Thymus (tissue), 11 donors: ENCODE results near the gene EXOC3. TPM values are rescaled to one million over a fixed set of nuclear protein-coding genes. Genes with fewer than 3 reads are reported as not detected.
"Not testable (repeated sequence)": the region's sequence is repeated elsewhere in the genome, so short reads cannot be mapped to it uniquely, and the experiment has no call there.

Experiments
- DNase-seq, 9 donors: peaks; one replicate each; pipeline ENCODE4 v3.0.0-alpha.2; 2013; ENCODE audit warnings: low spot score in 9 of 9, low read depth in 6 of 9, missing footprints in 1 of 9
- H3K27ac ChIP-seq, 2 donors: one replicate each; pipeline ENCODE4 v1.5.1; 2013; ENCODE audit warnings: control low read depth in 1 of 2, low read depth in 1 of 2, low read length in 1 of 2, mild to moderate bottlenecking in 1 of 2, moderate library complexity in 1 of 2
- H3K27me3 ChIP-seq, 2 donors: one replicate each; pipeline ENCODE4 v1.5.1; 2013; ENCODE audit warnings: low read length in 1 of 2; ENCODE audit not compliant: control insufficient read depth in 2 of 2, insufficient read depth in 1 of 2
- H3K36me3 ChIP-seq, 2 donors: one replicate each; pipeline ENCODE4 v1.5.1; 2013; ENCODE audit warnings: low read length in 1 of 2, mild to moderate bottlenecking in 1 of 2, moderate library complexity in 1 of 2; ENCODE audit not compliant: control insufficient read depth in 2 of 2, insufficient read depth in 2 of 2
- H3K4me1 ChIP-seq, 2 donors: one replicate each; pipeline ENCODE4 v1.5.1; 2013; ENCODE audit warnings: low read length in 2 of 2; ENCODE audit not compliant: control insufficient read depth in 2 of 2, insufficient read depth in 2 of 2
- H3K4me3 ChIP-seq, 2 donors: one replicate each; pipeline ENCODE4 v1.5.1; 2013; ENCODE audit warnings: low read length in 2 of 2, control low read depth in 1 of 2, mild to moderate bottlenecking in 1 of 2
- H3K9me3 ChIP-seq, 2 donors: one replicate each; pipeline ENCODE4 v1.5.1; 2013; ENCODE audit warnings: low read length in 1 of 2, mild to moderate bottlenecking in 1 of 2; ENCODE audit not compliant: control insufficient read depth in 2 of 2, insufficient read depth in 1 of 2
- WGBS: extraction: QIAGEN DNeasy Blood & Tissue Kit; methylation state at CpG from one replicate; pipeline ENCODE4 v1.1.7; 2013; 5-methylcytosine and 5-hydroxymethylcytosine counted together
- polyA plus RNA-seq: library from polyadenylated mRNA; stranded (reverse); fragments of 200-250 nt; gene quantifications from one replicate; pipeline ENCODE4 v1.2.3, GENCODE V29; 2013
- total RNA-seq: library from RNA; stranded (reverse); fragments of 120-200 nt; gene quantifications from one replicate; pipeline ENCODE4 v1.2.4, GENCODE V29; 2013
- donor health status: healthy.

Gene EXOC3
- total and polyA plus RNA-seq, 2 donors, result 27.2 to 60.0 TPM

DNA sequence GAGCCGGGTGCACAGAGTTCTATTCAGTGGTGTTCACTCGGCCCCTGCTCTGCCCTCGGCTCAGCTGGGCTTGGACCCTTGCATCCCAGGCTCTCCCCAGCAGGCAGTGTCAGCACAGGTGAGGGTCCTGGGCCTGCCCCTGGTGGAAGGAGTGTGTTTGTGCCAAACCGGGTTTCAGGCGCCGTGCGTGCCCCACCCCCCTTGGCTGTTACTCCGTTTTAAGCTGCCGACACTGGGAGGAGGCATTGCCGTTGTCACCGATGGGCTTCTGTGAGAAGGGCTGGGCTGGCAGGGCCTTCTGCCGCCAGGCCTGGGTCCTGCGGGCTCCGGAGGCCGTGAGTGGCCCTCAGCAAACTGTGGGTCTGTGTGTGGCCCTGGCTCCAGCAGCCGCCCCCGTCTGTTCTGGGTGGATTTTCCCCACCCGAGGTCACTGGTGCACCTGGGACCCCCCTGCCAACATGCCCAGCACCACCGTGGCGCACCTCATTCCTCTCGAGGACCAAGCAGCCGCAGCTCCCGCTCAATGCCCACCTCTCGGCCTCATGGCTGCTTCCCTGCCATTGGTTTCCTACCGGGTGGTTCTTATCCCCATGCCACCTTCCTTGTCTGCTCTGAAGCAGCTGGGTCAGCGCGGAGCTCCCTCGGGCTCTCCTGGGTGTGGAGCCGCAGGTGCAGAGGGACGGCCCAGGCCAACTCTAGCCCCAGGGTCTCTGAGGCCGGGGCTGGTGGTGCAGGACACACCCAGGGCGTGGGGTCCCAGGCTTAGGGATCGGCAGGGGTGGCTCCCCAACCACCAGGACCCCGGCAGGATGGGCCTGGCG is 44.3 kb upstream of the EXOC3 start:
- peaks cover 9 to 39% of the 10 kb centered on the region in 2 donors for H3K4me1 ChIP-seq
- H3K27me3 ChIP-seq, result peaks cover 5 to 26% of the 10 kb centered on the region in 2 donors
- no peak overlapping the region for H3K4me3 ChIP-seq
- 97% methylated on average over 35 of the region's 35 CpGs for WGBS
- no peak for DNase-seq
- H3K36me3 ChIP-seq, result no peaks in the 10 kb centered on the region
- no peaks in the 10 kb centered on the region for H3K9me3 ChIP-seq
- no peak overlapping the region for H3K27ac ChIP-seq

DNA sequence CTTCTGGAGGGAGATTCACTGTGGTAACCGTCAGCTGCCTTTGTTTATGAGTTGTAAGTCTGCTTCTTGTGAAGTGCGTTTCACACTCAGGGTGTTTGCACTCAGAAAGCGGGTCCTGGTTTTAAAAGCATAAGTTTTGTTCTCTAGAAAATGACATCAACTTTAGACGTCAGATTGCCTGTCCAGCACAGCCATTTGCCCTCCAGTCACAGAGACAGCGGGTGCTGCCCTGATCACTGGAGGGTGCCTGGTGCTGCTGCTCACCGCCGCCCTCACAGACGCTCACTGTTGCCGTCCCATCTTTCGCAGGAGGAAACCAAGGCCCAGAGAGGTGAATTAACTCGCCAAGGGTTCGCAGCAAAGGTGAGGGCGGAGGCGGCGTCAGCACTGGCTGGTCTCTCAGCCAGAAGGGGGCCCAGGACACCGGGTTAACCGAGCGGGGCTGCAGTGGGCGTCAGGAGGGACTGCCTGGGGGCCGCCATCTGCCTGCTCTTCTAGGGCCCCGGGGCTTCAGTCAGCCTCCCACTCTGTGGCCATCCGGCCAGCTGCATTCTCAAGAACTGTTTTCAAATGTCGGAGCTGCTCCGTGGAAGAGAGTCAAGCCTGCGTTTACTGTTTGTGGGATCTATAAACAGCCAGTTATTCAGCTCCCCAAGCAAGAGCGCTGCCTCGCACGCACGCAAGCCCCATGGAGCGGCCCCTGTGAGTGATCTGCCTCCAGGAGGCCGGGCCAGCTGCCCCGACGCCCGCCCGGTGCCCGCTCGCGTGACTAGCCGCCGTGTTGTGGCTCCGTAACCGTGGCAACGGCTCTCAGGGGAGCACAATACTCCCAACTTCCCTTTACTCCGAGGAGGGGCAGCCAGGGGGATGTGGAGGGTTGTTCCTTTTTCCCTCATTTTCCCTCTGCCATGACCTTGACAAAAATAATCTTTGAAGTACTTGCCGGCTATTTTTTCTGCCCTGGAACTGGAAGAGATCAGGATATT is 43.4 kb upstream of the EXOC3 start:
- Histone ChIP-seq H3K27me3 (peaks cover 5 to 26% of the 10 kb centered on the region in 2 donors), H3K27ac (no peak overlapping the region), H3K9me3 (no peaks in the 10 kb centered on the region), H3K4me3 (no peak overlapping the region), H3K4me1 (peaks cover 6 to 32% of the 10 kb centered on the region in 2 donors), H3K36me3 (no peaks in the 10 kb centered on the region)
- DNase-seq, result peak in 3 of 9 donors; percentile 35 to 68 (median 45)
- WGBS, result 38% methylated on average over 45 of the region's 45 CpGs

DNA sequence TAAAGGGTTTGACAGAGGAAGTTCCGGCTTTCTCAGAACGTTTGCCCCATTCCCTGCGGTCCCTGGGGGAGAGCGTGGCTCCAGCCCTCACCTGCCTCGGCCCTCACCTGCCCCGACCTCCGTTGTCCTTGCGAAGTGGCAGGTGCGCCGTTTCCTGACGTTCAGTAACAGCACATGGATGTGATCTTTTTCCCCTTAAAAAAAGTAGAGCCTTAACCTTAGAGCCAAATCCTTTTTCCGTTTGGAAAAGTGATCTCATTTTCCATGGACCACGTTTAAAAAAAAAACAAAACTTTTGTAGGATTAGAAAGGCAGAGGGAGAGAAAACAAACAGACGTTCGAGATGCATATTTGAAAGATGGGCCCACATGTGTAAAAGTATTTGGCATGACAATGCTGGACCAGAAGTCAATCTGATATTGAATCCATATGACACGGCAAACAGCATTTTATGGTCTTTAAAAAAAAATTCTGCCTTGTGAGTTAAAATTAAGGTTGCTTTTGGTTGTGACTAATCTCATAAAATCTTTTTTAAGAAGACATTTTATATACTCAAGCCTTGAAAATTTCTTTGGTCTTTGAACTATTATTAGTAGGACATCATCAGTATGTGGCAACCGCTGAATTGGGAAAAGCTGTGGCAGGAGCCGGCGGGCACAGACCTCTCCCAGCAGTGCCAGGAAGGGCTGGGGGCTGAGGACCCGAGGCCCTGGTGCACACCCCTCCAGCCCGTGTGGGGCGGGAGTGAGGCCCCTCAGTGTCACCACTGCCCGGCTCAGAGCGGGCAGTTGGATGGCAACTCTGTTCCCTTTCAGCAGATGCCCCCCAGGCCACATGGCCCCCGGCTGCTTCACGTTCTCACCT is 42.5 kb upstream of the EXOC3 start:
- Histone ChIP-seq H3K4me1 (peaks cover 6 to 22% of the 10 kb centered on the region in 2 donors), H3K4me3 (no peak overlapping the region), H3K9me3 (no peaks in the 10 kb centered on the region), H3K27me3 (peaks cover 5 to 26% of the 10 kb centered on the region in 2 donors), H3K27ac (no peak overlapping the region), H3K36me3 (no peaks in the 10 kb centered on the region)
- 59% methylated on average over 26 of the region's 26 CpGs for WGBS
- no peak for DNase-seq

DNA sequence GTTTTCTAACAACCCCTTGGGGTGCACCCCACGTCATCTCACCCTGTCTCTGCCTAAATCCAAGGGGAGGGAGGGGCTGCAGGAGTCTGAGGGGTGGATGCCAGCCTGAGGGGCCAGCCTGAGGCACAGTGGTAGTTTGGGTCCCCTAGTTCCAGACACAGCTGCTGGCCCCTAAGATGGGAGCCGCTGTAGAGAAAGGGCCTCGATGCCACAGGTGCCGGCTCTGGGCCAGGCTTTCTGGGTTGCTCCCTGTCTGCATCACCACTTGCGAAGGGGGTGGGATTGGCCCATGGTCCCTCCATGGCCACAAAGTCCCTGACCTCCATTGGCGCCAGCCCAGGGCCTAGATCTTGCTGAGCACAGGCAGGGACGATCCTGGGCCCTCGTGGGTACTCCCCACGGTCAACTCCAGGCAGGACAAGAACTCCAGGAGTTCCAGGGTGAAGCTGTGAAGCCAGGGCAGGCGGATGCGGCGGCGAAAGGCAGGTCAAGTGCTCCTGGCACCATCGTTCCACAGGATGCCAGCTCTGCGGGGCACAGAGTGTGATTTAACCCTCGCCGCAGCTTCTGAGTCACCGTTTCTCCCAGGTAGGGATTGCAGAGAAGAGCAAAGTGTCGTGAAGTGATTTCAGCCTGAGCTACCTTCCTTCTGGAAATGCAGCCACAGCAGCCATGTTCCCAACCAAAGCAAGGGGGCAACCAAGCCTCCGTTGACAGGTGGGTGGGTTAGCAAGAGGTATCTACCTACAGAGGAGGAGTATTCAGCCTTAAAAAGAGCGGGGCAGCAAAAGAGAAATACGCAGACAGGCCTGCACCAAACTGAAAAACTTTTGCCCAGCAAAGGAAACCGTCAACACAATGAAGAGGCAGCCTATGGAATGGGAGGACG is 41.6 kb upstream of the EXOC3 start:
- Histone ChIP-seq H3K4me1 (peaks cover 6 to 18% of the 10 kb centered on the region in 2 donors), H3K4me3 (no peak overlapping the region), H3K27ac (no peak overlapping the region), H3K9me3 (no peaks in the 10 kb centered on the region), H3K36me3 (no peaks in the 10 kb centered on the region), H3K27me3 (peaks cover 5 to 26% of the 10 kb centered on the region in 2 donors)
- WGBS, result 97% methylated on average over 24 of the region's 24 CpGs
- no peak for DNase-seq

DNA sequence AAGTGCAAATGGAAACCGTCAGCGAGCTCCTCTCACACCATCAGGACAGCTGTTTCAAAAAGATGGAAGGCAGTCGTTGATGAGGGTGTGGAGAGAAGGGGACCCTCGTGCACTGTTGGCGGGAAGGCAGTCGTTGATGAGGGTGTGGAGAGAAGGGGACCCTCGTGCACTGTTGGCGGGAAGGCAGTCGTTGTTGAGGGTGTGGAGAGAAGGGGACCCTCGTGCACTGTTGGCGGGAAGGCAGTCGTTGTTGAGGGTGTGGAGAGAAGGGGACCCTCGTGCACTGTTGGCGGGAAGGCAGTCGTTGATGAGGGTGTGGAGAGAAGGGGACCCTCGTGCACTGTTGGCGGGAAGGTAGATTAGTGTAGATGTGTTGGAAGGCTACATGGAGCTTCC is 40.8 kb upstream of the EXOC3 start:
- DNase-seq, H3K36me3 ChIP-seq, H3K4me3 ChIP-seq, H3K9me3 ChIP-seq, H3K27ac ChIP-seq: not testable (repeated sequence)
- peaks cover 5 to 26% of the 10 kb centered on the region in 2 donors for H3K27me3 ChIP-seq
- H3K4me1 ChIP-seq, result peaks cover 6 to 18% of the 10 kb centered on the region in 2 donors
- 97% methylated on average over 17 of the region's 17 CpGs for whole genome bisulfite sequencing

DNA sequence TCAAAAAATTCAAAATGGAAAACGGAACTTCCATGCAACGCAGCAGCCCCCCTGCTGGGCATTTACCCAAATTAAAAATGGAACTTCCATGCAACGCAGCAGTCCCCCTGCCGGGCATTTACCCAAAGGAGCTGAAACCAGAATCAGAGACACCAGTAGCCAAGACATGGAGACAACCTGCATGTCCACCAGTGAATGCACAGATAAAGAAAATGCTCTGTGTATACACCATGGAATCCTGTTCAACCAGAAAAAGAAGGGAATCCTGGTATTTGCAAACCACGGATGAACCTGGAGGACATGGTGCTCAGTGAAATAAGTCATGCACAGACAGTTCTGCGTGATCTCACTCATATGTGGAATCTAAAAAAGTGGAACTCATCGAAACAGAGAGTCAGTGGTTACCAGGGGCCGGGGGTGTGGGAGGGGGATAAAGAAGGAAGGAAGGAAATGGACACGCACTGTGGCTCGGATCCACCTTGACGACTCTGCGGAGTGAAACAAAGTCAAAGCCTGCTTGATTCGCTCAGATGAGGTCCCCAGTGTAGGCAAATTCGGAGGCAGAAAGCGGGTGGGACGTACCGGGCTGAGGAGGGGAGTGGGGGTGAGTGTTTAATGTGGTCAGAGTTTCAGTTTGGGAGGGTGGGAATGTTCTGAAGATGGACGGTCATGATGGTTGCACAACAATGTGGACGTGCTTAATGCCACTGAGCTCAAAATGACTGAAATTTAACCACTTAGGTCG is 40.2 kb upstream of the EXOC3 start:
- H3K27ac ChIP-seq, result no peak overlapping the region
- H3K36me3 ChIP-seq, result no peaks in the 10 kb centered on the region
- H3K4me3 ChIP-seq, result no peak overlapping the region
- DNase-seq, result no peak
- H3K27me3 ChIP-seq, result peaks cover 5 to 26% of the 10 kb centered on the region in 2 donors
- no peaks in the 10 kb centered on the region for H3K9me3 ChIP-seq
- 73% methylated on average over 20 of the region's 20 CpGs for WGBS
- peaks cover 6 to 18% of the 10 kb centered on the region in 2 donors for H3K4me1 ChIP-seq

DNA sequence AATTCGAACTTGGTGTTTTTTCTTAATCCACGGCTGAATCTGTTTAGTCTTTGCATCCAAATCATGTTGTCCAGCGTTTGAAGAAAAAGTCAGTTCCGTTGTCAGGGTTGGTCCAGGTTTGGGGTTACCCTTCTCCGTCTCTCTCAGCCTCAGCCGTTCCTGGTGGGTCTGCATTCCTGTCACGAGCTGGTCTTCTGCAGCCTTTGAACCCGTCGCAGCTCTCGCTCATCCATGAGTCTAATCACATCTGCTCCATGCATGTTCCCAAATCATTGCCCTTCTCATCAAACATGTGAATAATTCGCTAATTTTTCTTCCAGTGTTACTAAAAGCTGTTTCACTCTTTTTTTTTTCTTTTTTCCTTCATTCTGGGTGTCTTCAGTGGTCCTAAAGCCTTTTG is 39.0 kb upstream of the EXOC3 start:
- 97% methylated on average over 11 of the region's 11 CpGs for WGBS
- no peaks in the 10 kb centered on the region for H3K36me3 ChIP-seq
- peaks cover 5 to 21% of the 10 kb centered on the region in 2 donors for H3K27me3 ChIP-seq
- no peak for DNase-seq
- H3K4me1 ChIP-seq, result peaks cover 6 to 15% of the 10 kb centered on the region in 2 donors
- H3K27ac ChIP-seq, result no peak overlapping the region
- H3K4me3 ChIP-seq, result no peak overlapping the region
- no peaks in the 10 kb centered on the region for H3K9me3 ChIP-seq
